Epidermal melanocyte (primary cell): Measurements from ENCODE around the gene CD59.
A peak's percentile ranks its signal among the peaks of the same experiment; 100 is the strongest.
"Not testable (repeated sequence)": the region's sequence is repeated elsewhere in the genome, so short reads cannot be mapped to it uniquely, and the experiment has no call there.

Source experiments
- DNase-seq: peaks from one replicate; pipeline ENCODE4 v3.0.0; 2011; ENCODE audit warnings: low spot score; ENCODE audit not compliant: insufficient read length

Gene CD59

DNA sequence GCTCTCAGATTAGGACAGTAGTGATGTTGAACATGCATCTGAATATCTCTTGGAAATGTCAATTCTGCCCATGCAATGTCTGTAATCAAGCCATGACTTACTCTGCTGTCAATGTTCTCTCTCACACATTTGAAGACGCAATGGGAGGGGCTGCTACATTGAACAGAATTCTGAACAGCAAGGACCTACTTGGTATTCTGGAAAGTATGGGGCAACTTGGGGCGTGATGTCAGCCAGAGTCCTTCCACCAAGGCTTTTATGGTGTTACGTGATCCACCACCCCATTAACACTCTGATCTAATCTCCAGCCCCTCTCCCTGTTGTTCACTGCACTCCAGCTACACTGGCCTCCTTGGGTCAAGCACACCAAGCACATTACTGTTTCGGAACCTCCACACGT lies 7.1 kb upstream of the CD59 start:
- no peak for DNase-seq

DNA sequence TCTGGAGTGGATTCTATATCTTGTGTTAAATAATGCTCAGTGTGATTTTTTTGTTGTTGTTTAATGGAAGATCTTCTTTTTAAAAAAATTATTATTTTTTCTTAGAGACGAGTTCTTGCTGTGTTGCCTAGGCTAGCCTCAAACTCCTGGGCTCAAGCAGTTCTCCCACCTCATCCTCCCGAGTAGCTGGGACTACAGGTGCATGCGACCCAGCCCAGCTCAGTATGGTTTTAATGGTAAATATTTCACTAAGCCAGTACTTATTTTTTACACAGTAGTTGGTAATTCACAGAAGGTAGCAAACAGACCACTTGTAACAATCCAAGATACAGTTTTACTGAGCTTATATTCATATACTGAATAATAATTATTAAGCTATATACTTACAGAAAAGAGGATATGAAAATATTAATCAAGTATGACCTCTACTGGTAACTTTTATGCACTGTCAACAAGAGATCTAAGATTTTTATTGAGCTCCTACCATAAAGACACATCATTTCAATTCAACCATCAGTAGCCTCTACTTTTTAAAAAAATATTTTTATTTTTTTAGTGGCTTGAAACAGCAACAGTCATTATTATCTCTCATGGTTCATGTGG lies 6.1 kb upstream of the CD59 start:
- no peak for DNase-seq

DNA sequence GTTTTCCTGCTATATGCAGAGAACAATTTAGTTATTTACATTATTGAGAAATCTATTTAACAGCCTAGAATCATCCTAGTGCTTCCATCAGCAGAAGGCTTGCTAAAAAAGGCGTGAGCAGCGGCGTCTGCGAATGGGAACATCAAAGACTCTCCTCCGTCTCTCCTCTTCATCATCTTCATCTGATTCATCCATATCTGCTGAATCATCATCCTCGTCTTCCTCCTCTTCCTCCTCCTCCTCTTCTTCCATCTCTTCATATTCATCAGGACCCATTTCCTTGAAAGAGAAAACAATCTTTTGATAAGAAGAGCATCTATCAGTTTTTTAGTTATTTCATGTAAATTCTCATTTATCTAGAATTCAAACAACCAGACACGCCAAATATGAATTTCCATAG lies 5.6 kb upstream of the CD59 start:
- no peak for DNase-seq

DNA sequence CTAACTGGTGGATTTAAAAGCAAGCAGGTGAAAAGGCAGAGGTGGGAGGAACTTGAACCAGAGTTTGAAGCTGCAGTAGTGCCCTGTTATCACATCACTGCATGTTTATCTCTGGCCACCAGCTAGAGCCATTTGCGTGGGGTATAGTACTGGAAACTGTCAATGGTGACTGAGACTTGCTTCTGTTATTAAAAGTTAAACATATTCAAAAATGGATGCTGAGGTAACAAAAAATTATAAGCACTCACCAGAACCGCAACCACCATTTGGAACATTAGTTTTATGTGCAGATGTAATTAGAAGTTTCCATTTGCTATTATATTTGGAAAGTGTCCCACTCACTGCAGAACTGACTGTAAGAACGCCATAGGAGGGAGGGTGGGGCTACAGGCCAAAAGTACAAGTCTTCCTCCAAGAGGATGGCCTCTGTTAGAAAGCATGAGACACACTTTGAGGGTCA lies 1.2 kb upstream of the CD59 start:
- no peak for DNase-seq

DNA sequence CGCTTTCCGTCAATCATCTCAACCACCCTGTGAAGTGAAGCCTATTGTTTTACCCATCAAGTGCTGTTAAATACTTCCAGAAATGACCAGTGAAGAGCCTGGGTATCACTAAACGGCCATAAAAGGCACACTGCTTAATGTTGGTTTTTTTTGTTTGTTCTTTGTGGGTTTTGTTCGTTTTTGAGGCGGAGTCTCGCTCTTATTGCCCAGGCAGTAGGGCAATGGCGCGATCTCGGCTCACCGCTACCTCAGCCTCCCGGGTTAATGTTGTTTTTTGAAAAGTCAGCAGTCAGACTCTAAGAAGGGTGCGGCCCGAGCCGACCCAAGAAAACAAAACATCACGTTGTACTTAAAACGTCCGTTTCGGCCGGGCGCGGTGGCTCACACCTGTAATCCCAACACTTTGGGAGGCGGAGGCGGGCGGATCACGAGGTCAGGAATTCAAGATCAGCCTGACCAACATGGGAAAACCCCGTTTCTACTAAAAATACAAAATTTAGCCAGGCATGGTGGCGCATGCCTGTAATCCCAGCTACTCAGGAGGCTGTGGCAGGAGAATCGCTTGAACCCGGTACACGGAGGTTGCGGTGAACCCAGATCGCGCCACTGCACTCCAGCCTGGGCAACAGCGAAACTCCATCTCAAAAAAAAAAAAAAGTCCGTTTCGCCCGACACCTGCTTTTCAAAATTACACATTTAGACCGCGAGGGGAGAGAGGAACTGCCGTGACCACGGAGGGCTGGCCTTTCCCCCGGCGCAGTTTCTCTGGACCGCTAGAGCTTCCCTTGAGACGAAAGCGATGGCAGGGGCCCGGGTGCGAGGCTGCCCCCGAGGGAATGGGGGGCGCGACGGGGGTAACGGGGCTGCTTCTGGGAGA lies 714 bp downstream of the CD59 start:
- DNase-seq: no peak

DNA sequence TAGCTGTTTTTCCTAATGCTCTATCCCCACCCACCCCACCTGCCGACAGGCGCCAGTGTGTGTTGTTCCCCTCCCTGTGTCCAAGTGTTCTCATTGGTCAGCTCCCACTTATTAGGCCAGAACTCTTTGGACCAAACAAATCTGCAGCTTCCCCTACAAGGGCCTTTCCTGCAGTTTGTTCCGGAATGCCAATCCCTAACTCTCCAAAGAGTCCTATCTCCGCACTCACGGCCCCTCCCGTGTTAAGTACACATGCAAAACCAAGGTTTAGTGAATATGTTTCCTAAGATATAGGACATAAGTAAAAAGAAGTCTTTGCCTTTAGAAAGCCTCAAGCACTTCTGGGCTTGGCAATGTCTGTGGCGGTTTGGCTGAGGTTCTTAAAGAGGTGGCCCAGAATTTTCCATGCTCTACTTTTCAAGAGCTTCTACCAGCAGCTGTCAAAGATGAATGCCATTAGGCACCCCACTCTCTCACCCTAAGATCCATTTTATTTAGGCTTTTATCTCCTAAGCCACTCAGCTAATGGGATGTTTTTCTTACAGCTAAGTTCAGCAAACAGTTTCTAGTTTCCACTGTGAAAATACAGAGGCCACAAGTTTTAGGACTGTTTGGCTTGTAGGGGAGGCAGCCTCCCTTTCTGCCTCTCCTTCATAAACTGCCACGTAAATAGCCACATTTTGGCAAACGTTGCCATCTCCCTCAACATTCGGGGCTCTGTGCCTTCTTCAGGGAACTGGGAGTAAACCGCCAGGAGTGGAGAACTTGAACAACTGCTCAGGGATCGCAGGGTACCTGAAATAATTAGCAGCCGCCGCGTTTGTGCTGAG lies 1.6 kb downstream of the CD59 start:
- DNase-seq: no peak

DNA sequence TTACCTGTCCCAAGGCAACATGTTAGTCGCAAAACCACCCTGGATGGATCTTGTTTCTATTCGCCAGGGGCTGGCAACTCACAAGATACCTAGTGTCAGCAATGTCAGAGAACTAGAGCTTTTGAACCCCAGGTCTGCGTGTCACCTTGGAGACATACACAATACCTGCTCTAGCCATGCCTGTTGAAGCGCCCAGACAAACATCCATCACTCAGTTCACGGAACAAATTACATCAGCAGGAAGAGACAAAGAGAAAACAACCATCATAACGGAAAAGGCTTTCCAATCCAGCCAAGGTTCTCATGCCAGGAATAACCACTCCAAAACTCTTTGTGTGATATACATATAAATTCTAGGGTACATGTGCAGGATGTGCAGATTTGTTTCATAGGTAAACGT lies 2.2 kb downstream of the CD59 start:
- no peak for DNase-seq

DNA sequence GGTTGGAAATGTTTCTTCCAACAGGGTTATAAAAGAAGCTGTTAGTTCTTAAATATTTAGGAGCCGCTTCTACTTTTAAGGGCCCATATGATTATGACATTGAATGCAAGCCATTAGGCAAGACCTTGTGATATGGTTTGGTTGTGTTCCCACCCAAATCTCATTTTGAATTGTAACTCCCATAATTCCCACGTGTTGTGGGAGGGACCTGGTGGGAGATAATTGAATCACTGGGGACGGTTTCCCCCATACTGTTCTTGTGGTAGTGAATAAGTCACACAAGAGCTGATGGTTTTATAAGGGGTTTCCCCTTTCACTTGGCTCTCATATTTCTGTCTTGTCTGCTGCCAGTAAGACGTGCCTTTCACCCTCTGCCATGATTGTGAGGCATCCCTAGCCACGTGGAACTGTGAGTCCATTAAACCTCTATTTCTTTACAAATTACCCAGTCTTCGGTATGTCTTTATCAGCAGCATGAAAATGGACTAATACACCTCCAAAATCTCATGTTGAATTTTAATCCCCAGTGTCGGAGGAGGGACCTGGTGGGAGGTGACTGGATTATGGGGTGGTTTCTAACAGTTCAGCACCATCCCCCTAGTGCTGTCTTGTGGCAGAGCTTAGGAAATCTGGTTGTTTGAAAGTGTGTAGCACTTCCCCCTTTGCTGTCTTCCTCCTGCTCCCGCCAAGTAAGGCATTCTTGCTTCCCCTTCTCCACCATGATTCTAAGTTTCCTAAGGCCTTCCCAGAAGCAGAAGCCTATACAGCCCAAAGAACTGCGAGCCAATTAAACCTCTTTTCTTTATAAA lies 4.3 kb downstream of the CD59 start:
- no peak for DNase-seq

DNA sequence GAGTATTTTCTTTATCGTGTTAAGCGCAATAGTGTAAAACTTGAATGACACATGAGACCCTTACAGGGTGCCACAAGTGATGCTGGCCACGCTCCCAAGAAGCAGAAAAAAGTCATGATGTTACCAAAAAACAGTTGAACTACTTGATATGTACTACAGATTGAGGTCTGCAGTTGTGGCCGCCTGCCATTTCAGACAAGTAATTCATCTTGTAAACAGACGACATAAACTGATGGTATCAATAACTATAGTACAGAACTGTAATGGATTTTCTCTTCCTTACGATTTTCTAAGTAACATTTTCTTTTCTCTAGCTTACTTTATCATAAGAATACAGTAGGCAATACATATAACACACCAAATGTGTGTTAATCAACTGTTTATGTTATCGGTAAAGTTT lies 5.5 kb downstream of the CD59 start:
- DNase-seq: no peak

DNA sequence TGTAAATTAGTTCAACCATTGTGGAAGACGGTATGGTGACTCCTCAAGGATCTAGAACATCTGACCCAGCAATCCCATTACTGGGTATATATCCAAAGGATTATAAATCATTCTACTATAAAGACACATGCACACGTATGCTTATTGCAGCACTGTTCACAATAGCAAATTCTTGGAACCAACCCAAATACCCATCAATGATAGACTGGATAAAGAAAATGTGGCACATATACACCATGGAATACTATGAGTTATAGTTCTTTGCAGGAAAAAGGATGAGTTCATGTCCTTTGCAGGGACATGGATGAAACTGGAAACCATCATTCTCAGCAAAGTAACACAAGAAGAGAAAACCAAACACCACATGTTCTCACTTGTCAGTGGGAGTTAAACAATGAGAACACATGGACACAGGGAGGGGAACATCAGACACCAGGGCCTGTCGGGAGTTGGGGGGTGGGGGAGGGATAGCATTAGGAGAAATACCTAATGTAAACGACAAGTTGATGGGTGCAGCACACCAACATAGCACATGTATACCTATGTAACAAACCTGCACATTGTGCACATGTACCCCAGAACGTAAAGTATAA lies 7.1 kb downstream of the CD59 start:
- not testable (repeated sequence) for DNase-seq

DNA sequence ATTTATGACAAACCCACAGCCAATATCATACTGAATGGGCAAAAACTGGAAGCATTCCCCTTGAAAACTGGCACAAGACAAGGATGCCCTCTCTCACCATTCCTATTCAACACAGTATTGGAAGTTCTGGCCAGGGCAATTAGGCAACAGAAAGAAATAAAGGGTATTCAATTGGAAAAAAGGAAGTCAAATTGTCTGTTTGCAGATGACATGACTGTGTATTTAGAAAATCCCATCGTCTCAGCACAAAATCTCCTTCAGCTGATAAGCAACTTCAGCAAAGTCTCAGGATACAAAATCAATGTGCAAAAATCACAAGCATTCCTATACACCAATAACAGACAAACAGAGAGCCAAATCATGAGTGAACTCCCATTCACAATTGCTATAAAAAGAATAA lies 8.7 kb downstream of the CD59 start:
- DNase-seq: not testable (repeated sequence)

DNA sequence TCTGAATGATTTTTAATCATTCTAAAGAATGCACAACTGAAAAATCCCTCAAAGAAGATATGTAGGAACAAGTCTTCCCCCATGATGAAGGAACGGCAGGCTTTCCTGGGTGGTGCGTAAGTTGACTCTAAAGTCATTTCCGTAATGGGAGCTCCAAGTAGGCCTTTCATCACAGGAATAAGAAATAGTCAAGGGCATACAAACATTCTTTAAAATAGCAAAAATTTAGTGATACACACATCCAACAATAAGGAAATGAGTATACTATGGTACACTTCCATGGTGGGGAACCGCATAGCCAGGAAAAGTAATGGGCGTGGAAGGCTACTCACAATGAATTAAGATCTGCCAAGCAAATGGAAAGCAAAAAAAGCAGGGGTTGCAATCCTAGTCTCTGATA lies 10.7 kb downstream of the CD59 start:
- no peak for DNase-seq

DNA sequence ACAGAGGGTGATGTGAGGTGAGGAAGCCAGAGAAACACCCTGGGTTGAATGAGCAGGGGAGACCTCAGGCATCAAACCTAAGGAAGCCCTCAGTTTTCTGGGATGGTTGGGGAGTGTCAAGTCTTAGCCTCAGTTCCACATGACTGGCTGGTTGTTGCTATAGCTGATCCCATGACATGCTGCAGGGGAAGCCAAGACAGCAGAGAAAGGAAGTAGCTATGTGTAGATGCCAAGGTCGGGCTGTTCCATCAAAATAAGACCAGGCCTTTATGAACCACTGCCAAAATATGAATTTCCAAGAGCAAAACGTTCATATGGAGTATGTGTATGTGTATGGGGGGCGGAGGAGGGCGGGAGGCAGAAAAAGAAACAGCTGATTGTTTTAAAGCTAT lies 11.6 kb downstream of the CD59 start:
- peak; percentile 57 for DNase-seq

DNA sequence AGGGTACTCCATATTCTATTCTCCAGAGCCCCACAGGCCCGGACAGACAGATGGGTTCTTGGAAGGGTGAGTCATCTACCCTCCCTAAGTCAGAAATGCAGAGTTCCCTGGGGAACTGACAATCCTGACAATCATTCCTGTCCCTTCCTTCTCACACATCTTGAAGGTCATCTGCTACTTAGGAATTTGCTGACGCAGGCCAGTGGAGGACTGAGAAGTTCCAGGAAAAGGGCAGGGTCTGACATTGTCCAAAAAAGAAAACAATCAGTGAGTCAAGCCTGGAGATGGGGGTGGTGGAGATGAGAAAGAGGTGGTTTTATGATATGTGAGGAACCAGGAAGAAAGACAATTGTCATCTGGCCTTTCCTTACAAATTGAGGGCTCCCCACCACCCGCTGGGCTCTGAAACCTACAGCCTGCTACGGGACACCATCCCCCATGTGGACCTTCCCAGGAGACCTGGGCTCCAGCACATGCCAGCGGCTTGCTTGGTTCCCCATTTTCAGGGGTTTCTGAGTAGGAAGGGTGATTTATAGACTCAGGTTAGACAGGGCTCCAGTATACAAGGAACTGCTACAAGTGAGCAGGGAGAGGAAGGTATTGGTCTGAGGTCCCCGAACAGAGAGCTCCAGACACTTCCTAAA lies 12.9 kb downstream of the CD59 start:
- no peak for DNase-seq

DNA sequence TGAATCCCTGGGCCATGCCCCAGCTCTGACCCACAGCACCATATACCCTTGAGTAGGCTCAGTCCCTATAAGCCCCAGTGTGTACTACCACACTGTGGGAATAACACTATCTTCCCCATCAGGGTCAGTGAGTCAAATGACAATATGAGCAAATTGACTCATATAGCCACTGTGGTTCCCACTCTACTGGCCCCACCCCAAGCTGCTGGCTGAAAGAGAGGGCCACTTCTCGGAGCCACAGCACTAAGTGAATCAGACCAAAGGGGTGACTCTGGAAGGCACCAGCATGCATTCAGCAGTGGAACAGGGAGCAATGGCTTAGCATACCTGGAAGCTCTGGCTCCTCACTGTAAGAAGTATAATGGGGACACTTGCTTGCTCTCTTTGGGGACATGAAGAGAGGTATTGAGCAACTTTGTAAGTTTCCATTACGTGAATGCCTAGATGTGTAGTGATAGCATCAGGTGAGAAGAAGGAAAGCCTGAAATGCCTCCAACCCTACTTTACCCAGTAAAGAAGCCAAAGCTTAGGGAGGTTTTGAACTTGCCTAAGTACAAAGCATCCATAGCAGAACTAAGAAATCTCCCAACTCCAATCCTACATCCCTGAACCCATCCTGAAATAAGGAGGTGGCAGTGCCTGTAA lies 13.5 kb downstream of the CD59 start:
- DNase-seq: no peak

DNA sequence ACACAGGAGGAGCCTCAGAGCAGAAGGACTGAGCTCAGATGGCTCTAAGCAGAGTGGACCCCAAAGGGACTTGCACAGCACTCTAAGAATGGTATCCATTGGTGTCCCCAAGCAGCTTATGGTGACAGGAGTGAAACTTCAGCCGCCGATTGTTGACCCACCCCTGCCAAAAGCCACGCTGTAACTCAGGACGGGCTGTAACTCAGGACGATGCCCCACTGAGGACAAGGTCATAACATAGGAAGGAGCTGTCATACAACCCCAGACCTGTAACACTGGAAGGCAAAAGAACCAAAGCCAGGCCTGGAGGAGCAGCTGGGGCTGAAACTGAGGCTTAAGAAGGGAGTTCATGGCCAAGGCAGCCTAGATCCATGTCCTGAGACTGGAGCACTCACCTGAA lies 14.2 kb downstream of the CD59 start:
- DNase-seq: no peak

DNA sequence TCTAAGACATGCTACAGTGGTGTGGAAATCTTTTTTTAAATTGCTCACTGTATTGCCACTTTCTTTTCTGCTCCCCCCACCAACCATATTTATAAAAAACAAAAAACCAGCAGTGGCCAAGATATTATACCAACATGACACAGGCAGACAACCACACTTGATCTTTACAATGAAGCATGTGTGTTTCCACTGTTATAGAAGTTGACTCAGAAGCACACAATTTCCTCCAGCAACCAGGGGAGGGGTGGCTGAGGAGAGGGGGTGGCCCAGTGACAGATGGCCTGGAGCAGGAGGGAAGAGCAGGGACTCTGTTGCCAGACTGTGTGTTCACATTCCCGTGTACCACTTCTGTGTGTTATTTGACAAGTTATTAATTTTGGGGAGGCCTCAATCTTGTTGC lies 14.8 kb downstream of the CD59 start:
- DNase-seq: no peak

DNA sequence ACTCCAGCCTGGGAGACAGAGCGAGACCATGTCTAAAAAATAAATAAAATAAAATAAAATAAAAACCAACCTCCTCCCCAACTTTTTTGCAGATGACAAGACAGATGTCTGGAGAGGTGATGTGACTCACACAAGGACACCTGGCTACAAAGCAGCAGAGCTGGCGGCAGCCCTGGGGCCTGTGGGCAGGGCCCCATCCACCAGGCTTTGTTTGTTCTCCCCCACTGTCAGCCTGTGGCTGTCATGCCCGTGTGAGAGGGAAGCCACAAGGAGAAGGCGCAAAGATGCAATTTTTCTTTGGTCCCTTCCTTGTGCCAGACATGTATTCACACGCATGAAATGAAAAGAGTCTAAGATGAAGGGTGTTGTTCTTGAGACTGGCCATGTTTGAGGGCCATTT lies 16.6 kb downstream of the CD59 start:
- no peak for DNase-seq

DNA sequence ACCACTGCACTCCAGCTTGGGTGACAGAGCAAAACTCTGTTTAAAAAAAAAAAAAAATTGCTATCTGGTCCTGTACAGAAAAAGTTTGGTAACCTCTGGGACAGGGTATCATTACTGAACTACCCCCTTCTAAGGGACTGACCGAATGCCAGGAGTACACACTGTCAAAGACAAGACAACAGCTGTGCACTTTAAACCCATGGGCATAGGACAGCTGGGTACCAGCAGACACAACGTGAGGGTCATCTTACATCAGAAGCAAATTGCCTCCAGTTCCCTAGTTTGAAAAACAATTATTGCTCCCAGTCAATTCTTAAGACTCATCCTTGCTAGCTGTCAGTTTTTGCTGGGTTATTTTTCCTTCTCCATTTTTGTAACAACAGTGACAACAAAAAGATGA lies 17.8 kb downstream of the CD59 start:
- no peak for DNase-seq

DNA sequence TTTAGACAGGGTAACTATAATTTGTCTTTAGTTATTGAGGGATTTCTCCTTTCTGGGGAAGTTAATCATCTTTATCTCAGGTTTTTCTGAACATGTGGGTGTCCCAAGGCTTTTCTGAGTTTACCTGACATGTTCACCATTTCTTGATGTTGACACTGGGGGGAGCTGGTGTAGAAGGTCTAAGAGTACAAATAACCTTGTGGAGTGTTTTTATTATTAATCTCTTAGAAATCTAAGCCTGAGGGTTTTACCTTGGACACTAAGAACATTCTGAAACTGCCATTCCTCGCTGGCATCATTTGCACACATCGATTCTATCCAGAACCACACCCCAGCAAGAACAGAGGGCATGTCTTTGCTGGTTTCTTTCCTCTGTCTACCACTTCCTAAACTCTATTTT lies 20.0 kb downstream of the CD59 start:
- DNase-seq: no peak
